Measurements from ENCODE around the gene ZNF816.

DNA sequence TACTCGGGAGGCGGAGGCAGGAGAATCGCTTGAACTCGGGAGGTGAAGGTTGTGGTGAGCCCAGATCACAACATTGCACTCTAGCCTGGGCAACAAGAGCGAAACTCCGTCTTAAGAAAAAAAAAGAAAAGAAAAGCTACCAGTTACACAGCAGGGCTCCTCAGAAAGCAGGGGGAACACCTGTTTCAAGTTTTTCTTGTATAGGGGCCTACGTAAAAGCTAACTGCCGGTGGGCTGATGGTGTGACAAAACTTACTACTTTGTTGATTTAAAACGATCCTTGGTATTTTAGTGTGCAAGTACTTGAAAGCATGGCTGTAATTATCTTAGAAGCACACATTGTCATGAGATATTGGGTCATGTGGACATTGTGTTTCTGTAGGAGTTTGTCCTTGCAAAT is 35.3 kb upstream of the ZNF816 start:
- TF ChIP-seq, protein P1, sequence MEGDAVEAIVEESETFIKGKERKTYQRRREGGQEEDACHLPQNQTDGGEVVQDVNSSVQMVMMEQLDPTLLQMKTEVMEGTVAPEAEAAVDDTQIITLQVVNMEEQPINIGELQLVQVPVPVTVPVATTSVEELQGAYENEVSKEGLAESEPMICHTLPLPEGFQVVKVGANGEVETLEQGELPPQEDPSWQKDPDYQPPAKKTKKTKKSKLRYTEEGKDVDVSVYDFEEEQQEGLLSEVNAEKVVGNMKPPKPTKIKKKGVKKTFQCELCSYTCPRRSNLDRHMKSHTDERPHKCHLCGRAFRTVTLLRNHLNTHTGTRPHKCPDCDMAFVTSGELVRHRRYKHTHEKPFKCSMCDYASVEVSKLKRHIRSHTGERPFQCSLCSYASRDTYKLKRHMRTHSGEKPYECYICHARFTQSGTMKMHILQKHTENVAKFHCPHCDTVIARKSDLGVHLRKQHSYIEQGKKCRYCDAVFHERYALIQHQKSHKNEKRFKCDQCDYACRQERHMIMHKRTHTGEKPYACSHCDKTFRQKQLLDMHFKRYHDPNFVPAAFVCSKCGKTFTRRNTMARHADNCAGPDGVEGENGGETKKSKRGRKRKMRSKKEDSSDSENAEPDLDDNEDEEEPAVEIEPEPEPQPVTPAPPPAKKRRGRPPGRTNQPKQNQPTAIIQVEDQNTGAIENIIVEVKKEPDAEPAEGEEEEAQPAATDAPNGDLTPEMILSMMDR (IDR thresholded peaks at IDR 0.05; ENCODE audit: control extremely low read depth in 1 of 3, insufficient read depth in 1 of 3, low read depth in 1 of 3, low read length in 3 of 3): no peak
- TF ChIP-seq EZH2 (IDR thresholded peaks at IDR 0.05; ENCODE audit: low read depth, low read length, severe bottlenecking): no peak
- no peak for TF ChIP-seq RXRA (IDR thresholded peaks at IDR 0.05; ENCODE audit: insufficient read depth, low read depth, low read length)
- no peak for TF ChIP-seq RFX5 (IDR thresholded peaks at IDR 0.05; ENCODE audit: borderline replicate concordance, low read depth, low read length)
- TF ChIP-seq GTF2F1 (IDR thresholded peaks at IDR 0.05; ENCODE audit: borderline replicate concordance, low read depth, low read length): no peak
- no peak for TF ChIP-seq TEAD4 (IDR thresholded peaks at IDR 0.05; ENCODE audit: low read depth, low read length)

Measured in H1 (cell line).